ENCODE results near the gene ZNF516. TPM values are rescaled to one million over a fixed set of nuclear protein-coding genes. Genes with fewer than 3 reads are reported as not detected.

ZNF516 gene
- total RNA-seq, 2 experiments from 2014 or later, result 1.5 to 2.0 TPM

GRCh38 chr18:76363436-76364120 lies 131.5 kb downstream of the ZNF516 start:
- no peak overlapping the region for H3K4me3 Mint-ChIP-seq
- H3K4me1 Mint-ChIP-seq, result peaks cover 16% of the 10 kb centered on the region
- H3K27ac Mint-ChIP-seq, result no peak overlapping the region
- DNase-seq (no peak), ATAC-seq (no peak)
- H3K9me3 Mint-ChIP-seq (ENCODE audit: low read depth), result no peaks in the 10 kb centered on the region
- CTCF ChIA-PET, result interaction anchor here (1.4 kb wide), 1 partner anchor 13 kb away, joined by 4 read pairs; no protein-coding TSS in a partner anchor
- peaks cover 2% of the 10 kb centered on the region for H3K27me3 Mint-ChIP-seq
- no peaks in the 10 kb centered on the region for H3K36me3 Mint-ChIP-seq

GRCh38 chr18:76362676-76363075 lies 132.4 kb downstream of the ZNF516 start:
- DNase-seq, result no peak
- H3K27ac Mint-ChIP-seq, result no peak overlapping the region
- H3K36me3 Mint-ChIP-seq, result no peaks in the 10 kb centered on the region
- no peak for ATAC-seq
- H3K9me3 Mint-ChIP-seq (ENCODE audit: low read depth), result no peaks in the 10 kb centered on the region
- H3K27me3 Mint-ChIP-seq, result peaks cover 2% of the 10 kb centered on the region
- CTCF ChIA-PET, result no interaction called here
- no peak overlapping the region for H3K4me3 Mint-ChIP-seq
- peaks cover 14% of the 10 kb centered on the region for H3K4me1 Mint-ChIP-seq

GRCh38 chr18:76361219-76361618 lies 133.8 kb downstream of the ZNF516 start:
- no peaks in the 10 kb centered on the region for H3K27me3 Mint-ChIP-seq
- H3K27ac Mint-ChIP-seq, result no peak overlapping the region
- H3K9me3 Mint-ChIP-seq (ENCODE audit: low read depth), result no peaks in the 10 kb centered on the region
- no peak for ATAC-seq
- CTCF ChIA-PET, result no interaction called here
- H3K4me1 Mint-ChIP-seq, result peaks cover 14% of the 10 kb centered on the region
- no peak for DNase-seq
- H3K4me3 Mint-ChIP-seq, result no peak overlapping the region
- H3K36me3 Mint-ChIP-seq, result no peaks in the 10 kb centered on the region

- Mint-ChIP-seq H3K9me3 (ENCODE audit: low read depth) (no peaks in the 10 kb centered on the region), H3K4me1 (peaks cover 12% of the 10 kb centered on the region), H3K36me3 (no peaks in the 10 kb centered on the region), H3K4me3 (no peak overlapping the region), H3K27ac (no peak overlapping the region), H3K27me3 (no peaks in the 10 kb centered on the region)
- ATAC-seq (no peak), DNase-seq (peak; percentile 9)
- CTCF ChIA-PET, result no interaction called here
Observed at GRCh38 chr18:76359909-76360308, 135.1 kb downstream of the ZNF516 start.

- CTCF ChIA-PET, result no interaction called here
Observed at GRCh38 chr18:76358774-76359173, 136.3 kb downstream of the ZNF516 start.

GRCh38 chr18:76357585-76358260 lies 137.3 kb downstream of the ZNF516 start:
- CTCF ChIA-PET, result no interaction called here
- Mint-ChIP-seq H3K4me3 (no peak overlapping the region), H3K36me3 (no peaks in the 10 kb centered on the region), H3K27me3 (peaks cover 3% of the 10 kb centered on the region), H3K27ac (no peak overlapping the region), H3K4me1 (no peaks in the 10 kb centered on the region), H3K9me3 (ENCODE audit: low read depth) (no peaks in the 10 kb centered on the region)
- ATAC-seq (no peak), DNase-seq (no peak)

More at GRCh38 chr18:76358774-76359173, 136.3 kb downstream of the ZNF516 start:
- Mint-ChIP-seq H3K4me3 (no peak overlapping the region), H3K36me3 (no peaks in the 10 kb centered on the region), H3K27ac (no peak overlapping the region), H3K4me1 (peaks cover under 1% of the 10 kb centered on the region), H3K9me3 (ENCODE audit: low read depth) (no peaks in the 10 kb centered on the region), H3K27me3 (peaks cover 3% of the 10 kb centered on the region)
- no peak for DNase-seq
- no peak for ATAC-seq

GRCh38 chr18:76357174-76357573 lies 137.9 kb downstream of the ZNF516 start:
- Mint-ChIP-seq H3K4me1 (no peaks in the 10 kb centered on the region), H3K36me3 (no peaks in the 10 kb centered on the region), H3K4me3 (no peak overlapping the region), H3K27ac (no peak overlapping the region), H3K9me3 (ENCODE audit: low read depth) (no peaks in the 10 kb centered on the region), H3K27me3 (peaks cover 3% of the 10 kb centered on the region)
- ATAC-seq, result no peak
- no peak for DNase-seq
- CTCF ChIA-PET, result no interaction called here

GRCh38 chr18:76356666-76357065 lies 138.4 kb downstream of the ZNF516 start:
- no peaks in the 10 kb centered on the region for H3K9me3 Mint-ChIP-seq (ENCODE audit: low read depth)
- no peak for DNase-seq
- H3K4me3 Mint-ChIP-seq, result no peak overlapping the region
- no peak overlapping the region for H3K27ac Mint-ChIP-seq
- H3K27me3 Mint-ChIP-seq, result peaks cover 3% of the 10 kb centered on the region
- H3K36me3 Mint-ChIP-seq, result no peaks in the 10 kb centered on the region
- H3K4me1 Mint-ChIP-seq, result no peaks in the 10 kb centered on the region
- ATAC-seq, result no peak
- CTCF ChIA-PET, result no interaction called here

- no peaks in the 10 kb centered on the region for H3K9me3 Mint-ChIP-seq (ENCODE audit: low read depth)
- peaks cover 3% of the 10 kb centered on the region for H3K27me3 Mint-ChIP-seq
- ATAC-seq (no peak), DNase-seq (no peak)
- H3K36me3 Mint-ChIP-seq, result no peaks in the 10 kb centered on the region
- H3K4me1 Mint-ChIP-seq, result no peaks in the 10 kb centered on the region
- no peak overlapping the region for H3K27ac Mint-ChIP-seq
- H3K4me3 Mint-ChIP-seq, result no peak overlapping the region
- CTCF ChIA-PET, result no interaction called here
Observed at GRCh38 chr18:76354348-76354747, 140.7 kb downstream of the ZNF516 start.

GRCh38 chr18:76353500-76353899 lies 141.5 kb downstream of the ZNF516 start:
- Mint-ChIP-seq H3K4me1 (peaks cover 2% of the 10 kb centered on the region), H3K27ac (no peak overlapping the region)
- CTCF ChIA-PET, result no interaction called here

GRCh38 chr18:76353046-76353445 lies 142.0 kb downstream of the ZNF516 start:
- peaks cover 5% of the 10 kb centered on the region for H3K27me3 Mint-ChIP-seq
- CTCF ChIA-PET, result no interaction called here
- H3K36me3 Mint-ChIP-seq, result no peaks in the 10 kb centered on the region
- ATAC-seq, result no peak
- H3K27ac Mint-ChIP-seq, result no peak overlapping the region
- no peak for DNase-seq
- H3K4me1 Mint-ChIP-seq, result peaks cover 2% of the 10 kb centered on the region
- no peak overlapping the region for H3K4me3 Mint-ChIP-seq
- H3K9me3 Mint-ChIP-seq (ENCODE audit: low read depth), result no peaks in the 10 kb centered on the region

More at GRCh38 chr18:76353500-76353899, 141.5 kb downstream of the ZNF516 start:
- Mint-ChIP-seq H3K36me3 (no peaks in the 10 kb centered on the region), H3K27me3 (peaks cover 5% of the 10 kb centered on the region), H3K9me3 (ENCODE audit: low read depth) (no peaks in the 10 kb centered on the region), H3K4me3 (no peak overlapping the region)
- DNase-seq (no peak), ATAC-seq (no peak)

GRCh38 chr18:76351961-76352581 lies 143.0 kb downstream of the ZNF516 start:
- no peaks in the 10 kb centered on the region for H3K36me3 Mint-ChIP-seq
- no peak overlapping the region for H3K27ac Mint-ChIP-seq
- DNase-seq (no peak), ATAC-seq (no peak)
- peaks cover 5% of the 10 kb centered on the region for H3K27me3 Mint-ChIP-seq
- H3K4me3 Mint-ChIP-seq, result no peak overlapping the region
- H3K4me1 Mint-ChIP-seq, result peaks cover 2% of the 10 kb centered on the region
- CTCF ChIA-PET, result no interaction called here
- no peaks in the 10 kb centered on the region for H3K9me3 Mint-ChIP-seq (ENCODE audit: low read depth)

- H3K36me3 Mint-ChIP-seq, result no peaks in the 10 kb centered on the region
- H3K27ac Mint-ChIP-seq, result no peak overlapping the region
- no peaks in the 10 kb centered on the region for H3K9me3 Mint-ChIP-seq (ENCODE audit: low read depth)
- ATAC-seq (no peak), DNase-seq (no peak)
- no peak overlapping the region for H3K4me3 Mint-ChIP-seq
- CTCF ChIA-PET, result interaction anchor here (1.8 kb wide), 1 partner anchor 13 kb away, joined by 4 read pairs; no protein-coding TSS in a partner anchor
- peaks cover 5% of the 10 kb centered on the region for H3K27me3 Mint-ChIP-seq
- H3K4me1 Mint-ChIP-seq, result peaks cover 2% of the 10 kb centered on the region
Observed at GRCh38 chr18:76350134-76351025, 144.7 kb downstream of the ZNF516 start.

Measured in activated CD8-positive, alpha-beta memory T cell treated with anti-CD3 and anti-CD28 coated beads, Interleukin-2, amount 10 ng/mL, durations not matched to agents 7 days and 5 days (primary cell).